Inflammatory macrophage (primary cell): ENCODE results near the gene DMXL1.
A peak's percentile ranks its signal among the peaks of the same experiment; 100 is the strongest.
"Not testable (repeated sequence)": the region's sequence is repeated elsewhere in the genome, so short reads cannot be mapped to it uniquely, and the experiment has no call there.

Experiments
- DNase-seq, 2 donors: peaks; one replicate each; pipeline ENCODE4 v3.0.0-alpha.2; 2020 to 2022

DMXL1 gene

DNA sequence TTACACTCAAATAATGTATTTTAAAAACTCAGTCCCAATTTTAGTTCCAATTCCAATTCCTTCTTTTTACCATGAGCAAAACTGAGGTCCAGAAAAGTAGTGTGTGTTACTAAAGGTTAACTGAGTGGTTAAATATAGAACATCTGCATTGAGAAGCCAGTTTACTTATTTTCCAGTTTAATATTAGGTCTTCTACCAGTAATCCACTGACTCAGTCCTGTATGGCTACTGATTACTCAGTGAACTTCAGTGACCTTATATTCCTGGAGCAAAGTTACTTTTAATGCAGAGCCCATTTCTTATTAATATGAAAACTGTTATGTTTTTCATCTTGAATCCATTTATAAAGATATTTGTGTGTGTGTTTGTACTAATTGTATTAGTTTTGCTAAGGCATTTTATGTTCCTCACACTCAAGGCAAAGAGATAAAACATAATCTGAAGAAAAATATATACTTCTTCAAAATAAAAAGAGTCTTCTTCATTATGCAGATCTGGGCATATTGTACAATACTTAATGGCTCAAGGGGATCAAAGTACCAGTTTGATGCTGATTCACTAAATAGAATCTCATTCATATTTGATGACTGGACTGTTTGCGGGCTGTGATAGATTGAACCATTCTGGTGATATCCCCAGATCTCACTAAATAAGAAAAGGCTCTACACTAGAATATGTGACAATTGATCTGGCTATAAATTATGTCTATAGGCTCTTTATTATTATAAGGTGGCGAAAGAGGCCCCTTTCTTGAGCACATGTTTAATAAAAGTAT, 60.8 kb downstream of the DMXL1 start:
- no peak for DNase-seq

DNA sequence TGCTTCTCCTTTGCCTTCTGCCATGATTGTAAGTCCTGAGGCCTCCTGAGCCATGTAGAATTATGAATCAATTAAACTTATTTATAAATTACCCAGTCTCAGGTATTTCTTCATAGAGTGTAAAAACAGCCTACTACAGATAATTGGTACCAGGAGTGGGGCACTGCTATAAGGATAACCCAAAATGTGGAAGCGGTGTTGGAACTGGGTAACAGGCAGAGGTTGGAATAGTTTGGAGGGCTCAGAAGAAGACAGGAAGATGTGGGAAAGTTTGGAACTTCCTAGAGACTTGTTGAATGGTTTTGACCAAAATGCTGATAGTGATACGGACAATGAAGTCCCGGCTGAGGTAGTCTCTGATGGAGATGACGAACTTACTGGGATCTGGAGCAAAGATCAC, 64.9 kb downstream of the DMXL1 start:
- not testable (repeated sequence) for DNase-seq

DNA sequence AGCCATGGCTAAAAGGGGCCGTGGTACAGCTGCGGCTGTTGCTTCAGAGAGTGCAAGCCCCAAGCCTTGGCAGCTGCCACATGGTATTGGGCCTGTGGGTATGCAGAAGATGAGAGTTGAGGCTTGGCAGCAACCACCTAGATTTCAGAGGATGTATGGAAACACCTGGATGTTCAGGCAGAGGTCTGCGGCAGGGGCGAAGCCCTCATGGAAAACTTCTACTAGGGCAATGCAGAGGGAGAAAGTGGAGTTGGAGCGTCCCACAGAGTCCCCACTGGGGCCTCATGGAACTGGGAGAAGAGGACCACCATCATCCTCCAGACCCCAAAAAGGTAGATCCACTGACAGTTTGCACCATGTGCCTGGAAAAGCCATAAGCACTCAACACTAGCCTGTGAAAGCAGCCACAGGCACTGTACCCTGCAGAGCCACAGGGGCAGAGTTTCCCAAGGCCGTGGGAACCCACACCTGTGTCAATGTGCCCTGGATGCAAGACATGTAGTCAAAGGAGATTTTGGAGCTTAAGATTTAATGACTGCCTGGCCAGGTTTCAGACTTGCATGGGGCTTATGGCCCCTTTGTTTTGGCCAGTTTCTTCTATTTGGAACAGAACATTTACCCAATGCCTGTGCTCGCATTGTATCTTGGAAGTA, 65.9 kb downstream of the DMXL1 start:
- DNase-seq: no peak

DNA sequence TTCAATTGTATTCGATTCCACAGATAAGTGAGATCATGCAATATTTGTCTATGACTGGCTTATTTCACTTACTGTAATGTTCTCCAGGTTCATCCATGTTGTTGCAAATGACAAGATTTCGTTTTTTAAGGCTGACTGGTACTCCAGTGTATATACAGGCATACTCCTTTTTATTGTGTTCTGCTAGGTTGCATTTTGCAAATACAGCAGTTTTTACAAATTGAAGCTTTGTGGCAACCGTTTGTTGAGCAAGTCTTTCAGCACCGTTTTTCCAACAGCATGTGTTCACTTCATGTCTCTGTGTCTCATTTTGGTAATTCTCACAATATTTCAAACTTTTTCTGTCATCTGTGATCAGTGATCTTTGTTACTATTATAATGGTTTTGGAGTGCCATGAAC, 82.7 kb downstream of the DMXL1 start:
- DNase-seq: no peak

DNA sequence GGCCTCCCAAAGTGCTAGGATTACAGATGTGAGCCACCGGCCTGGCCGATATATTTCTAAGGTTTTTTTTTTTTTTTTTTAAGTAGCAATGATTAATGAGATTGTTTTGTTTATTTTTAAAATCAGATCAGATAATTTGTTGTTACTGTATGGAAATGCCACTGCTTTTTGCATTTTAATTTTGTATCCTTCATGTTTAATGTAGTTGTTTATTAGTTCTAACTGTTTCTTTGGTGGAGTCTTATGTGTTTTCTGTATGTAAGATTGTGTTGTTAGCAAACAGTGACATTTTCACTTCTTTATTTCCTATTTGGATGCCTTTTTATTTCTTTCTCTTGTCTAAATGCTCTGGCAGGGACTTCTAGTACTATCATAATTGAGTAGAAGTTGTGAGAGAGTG, 87.3 kb downstream of the DMXL1 start:
- no peak for DNase-seq

DNA sequence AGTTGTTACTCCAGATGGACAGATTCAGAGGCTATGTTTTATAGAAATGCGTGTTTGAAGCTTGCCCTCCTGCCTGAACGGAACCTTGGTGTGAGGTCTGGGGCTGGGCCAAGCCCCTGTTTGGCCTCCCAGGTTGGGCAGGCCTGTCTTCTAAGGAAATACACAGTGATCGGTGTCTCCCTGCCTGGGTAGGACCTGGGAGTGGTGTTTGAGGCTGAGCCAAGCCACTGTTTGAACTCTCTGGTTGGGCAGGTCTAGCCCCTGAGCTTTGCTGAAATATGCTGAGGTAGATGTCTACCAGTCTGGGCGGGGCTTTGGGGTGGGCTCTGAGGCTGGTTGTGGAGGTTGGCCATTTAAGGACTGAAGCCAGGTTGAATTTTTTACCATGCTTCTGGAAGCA, 90.5 kb downstream of the DMXL1 start:
- no peak for DNase-seq

DNA sequence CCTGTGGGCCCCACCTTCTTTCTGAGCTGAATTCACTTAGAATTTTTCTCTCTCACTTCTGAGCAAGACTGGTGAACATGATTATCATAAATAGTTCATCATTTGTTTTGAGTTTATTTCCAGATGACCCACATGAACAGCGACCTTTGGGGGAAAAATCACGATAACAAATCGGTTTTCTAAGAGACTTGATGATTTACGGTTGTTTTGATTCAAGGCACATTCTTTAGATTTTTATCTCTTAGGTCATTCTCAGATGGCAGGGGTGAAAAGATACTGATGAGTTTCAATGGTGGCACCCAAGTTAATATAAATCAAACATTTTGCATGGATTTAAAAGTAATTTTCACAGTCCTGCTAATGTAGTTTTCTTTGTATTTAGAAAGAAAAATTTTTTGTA, 95.1 kb downstream of the DMXL1 start:
- no peak for DNase-seq

DNA sequence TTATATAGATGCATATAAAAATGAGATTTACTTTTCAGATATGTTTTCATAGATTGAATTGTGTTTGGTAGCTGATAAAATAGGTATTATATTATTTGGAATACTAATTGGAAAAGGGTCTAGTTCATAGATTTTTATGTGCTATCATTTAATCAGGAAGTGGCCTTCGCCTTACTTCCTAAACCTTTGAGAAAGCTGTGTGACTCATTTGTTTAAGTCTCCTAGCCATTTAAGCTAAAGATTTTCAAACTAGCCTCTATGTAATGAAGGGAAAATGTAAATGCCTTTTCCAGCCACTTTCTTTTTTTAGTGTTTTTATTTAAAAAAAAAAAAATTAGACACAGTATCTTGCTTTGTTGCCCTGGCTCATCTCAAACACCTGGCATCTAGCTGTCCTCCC, 97.5 kb downstream of the DMXL1 start:
- DNase-seq: peak; percentile 1 to 18

DNA sequence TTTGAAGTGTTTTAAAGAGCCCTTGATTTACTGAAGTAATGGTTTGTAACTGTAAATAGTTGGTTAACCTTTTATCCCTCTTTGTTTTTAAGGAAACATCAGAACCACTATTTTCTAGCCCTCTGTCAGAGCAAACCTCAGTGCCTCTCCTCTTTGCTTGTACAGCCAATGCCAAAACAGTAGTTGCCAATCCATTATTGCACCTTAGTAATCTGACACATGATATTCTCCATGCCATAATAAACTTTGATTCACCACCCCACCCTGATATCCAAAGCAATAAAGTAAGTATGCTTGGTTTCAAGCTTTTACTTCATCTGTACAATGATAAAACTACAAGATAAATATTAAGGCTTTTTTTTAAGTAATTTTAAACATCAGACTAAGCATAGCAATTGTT, 100.8 kb downstream of the DMXL1 start:
- no peak for DNase-seq

DNA sequence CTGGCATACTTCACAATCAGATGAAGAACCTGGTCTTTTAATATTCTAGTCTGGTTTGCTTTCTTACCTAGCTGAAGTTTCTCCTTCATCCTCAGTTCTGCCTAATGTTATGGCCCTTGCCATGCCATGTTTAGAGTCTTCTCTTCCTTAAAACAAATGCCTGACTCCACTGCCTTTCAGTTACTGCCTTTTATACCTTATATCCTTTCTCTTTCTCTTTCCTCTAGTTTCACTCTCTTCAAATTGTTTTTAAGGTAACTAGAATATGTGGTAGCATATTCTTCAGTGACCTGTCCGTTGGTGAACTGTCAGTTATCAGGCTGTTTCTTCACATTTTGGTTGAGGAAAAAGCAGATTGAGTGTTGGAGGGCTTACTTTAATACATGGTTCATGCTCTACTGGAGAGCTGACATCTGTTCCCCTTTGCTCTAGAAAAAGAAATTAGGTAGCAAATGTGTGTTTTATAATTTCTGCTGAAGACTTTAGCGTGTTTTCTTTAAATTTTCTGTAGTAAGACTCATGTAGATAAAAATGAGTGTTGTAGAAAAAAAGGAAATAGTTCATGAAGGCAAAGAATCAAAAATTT, 103.8 kb downstream of the DMXL1 start:
- no peak for DNase-seq

DNA sequence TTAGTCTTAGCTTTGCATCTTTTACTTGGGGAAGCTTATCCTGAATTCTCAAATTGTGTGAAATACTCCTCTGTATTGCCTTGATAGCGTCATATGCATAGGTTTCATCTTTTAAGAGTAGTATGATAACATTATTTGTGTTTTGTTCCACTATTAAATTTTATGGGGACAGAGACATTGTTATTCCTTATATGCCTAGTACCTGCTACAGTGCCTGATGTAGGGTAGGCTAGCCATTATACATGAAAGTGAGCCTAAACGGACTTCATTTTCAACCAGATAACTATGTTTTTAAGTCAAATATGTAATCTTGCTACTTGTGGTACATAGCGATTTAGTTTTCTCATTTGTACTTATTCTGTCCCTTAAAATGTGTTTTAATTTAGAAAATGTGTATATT, 105.9 kb downstream of the DMXL1 start:
- DNase-seq: no peak

DNA sequence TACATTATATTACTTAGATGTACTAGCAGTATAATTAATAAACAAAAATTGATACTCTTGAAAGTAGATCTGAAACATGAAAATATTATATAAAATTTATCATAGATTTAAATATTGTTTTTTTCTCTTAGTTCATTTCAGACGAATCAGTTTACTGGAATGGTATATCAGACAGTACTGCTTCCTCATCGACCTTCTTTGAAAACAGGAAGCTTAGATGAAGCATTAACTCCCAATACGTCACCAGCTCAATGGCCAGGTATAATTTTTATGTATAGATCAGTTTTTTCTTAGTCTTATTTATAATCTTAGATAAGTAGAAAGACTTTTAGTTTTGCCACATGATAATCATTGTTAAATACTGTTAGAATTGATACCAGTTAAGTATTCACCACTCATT, 106.3 kb downstream of the DMXL1 start:
- no peak for DNase-seq

DNA sequence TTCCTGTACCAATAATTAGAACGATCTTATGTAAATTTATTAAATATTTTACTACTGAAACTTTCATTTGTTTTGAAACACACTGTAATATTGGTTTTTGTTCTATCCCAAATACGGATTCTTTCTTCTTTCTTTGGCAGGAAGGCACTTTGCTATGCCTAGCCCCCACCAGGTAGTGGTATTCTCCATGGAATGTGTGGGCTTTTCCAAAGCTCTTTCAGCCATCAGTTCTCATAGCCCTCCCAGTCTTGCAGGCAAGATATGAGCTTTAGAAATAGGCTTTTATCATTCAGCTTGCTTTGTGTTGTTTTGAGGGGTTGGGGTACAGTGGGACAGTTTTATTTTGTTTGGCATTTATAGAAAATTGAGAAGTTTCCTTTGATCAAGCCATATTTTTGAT, 107.5 kb downstream of the DMXL1 start:
- no peak for DNase-seq

DNA sequence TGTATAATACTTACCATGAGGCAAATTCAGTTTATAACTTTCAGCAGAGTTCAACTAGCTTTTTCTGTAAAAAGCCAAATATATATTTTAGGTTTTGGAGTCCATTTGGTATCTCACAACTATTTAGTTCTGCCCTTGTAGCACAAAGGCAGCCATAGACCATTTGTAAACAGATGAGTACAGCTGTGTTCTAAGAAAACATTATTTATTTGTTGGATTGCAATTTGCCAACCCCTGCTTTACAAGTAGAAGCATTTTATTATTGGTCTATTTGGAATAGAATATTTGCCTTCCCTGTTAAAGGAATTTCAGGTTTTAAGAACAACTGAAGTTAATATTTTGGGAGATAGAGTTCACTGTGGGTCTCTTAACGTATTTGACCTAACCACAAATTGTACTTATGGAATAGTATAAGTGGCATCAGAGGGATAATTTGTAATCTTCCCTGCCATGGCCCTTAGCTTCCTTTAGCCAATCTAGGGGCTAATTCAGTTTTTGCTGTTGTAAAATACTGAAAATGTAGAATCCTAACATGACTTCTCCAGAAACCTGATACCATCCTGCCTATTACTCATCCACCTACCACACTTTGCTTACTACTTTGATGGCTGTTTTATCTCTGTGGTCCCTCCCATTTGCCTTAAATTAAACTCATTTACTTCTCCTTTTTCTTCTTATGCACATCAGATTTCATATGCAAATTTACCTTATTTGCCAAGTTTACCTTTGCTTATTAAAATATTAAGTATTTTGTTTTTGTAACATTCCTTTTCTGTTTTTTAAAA, 109.2 kb downstream of the DMXL1 start:
- DNase-seq: no peak

DNA sequence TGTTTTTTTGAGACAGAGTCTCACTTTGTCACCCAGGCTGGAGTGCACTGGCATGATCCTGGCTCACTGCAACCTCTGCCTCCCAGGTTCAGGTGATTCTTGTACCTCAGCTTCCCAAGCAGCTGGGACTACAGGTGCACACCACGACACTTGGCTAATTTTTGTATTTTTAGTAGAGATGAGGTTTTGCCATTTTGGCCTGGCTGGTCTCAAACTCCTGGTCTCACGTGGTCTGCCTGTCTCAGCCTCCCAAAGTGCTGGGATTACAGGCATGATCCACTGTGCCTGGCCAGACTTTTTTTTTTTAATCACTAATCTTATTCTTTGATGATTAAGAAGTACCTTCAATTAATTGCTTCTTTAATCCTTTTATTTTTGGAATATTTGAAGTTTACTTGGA, 114.6 kb downstream of the DMXL1 start:
- not testable (repeated sequence) for DNase-seq

DNA sequence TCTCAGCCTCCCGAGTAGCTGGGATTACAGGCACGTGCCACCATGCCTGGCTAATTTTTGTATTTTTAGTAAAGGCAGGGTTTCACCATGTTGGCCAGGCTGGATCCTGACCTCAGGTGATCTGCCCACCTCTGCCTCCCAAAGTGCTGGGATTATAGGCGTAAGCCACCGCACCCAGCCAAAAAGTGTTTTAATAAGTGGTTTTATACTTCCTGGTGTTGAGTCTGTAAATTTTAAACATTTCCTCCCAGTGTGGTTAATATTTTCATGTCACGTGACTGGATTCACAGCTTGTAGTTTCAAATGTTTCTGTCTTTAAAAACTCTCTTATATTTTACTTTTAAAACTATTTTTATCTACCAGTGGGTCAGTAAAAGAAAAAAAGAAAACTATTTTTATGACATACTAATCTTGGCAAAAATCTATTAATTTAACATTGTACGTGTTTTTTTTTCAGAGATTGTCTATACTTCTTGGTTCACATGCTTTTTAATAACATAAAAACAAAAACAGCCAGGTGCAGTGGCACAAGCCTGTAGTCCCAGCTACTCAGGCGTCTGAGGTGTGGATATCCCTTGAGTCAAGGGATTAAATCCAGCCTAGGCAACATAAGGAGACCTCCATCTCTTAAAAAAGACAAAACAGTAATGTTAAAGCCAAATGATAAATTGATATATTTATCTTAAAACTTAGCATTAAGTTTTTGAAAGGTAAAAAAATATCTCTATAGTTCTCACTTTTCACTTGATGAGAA, 117.1 kb downstream of the DMXL1 start:
- no peak for DNase-seq

DNA sequence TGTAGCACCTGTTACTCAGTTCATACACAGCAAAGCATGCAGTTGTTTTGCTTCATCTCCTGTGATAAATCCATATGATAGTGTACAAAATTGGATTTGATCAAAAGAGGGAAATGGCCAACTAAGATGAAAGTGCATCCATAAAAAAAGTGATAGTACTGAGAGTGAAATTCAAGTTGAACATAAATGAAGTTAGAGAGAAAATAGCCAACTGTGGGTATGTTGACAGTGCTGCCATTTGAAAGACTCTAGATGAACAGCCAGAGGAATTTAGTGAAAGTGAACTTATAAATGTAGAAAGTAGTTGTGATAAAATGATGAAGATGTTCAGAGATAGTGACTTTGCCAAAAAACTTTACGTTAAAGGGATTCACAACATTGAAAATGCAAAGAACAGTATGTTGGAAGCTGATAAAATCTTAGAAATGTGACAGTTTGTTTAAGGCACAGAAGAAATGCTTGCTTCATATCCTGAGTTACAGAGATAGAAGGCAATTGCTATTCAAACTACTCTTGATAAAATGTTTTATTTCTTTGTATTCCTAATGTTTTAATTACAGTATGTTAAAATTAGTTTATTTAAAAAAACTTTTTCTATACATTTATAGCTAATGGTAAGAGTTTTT, 119.7 kb downstream of the DMXL1 start:
- DNase-seq: no peak

DNA sequence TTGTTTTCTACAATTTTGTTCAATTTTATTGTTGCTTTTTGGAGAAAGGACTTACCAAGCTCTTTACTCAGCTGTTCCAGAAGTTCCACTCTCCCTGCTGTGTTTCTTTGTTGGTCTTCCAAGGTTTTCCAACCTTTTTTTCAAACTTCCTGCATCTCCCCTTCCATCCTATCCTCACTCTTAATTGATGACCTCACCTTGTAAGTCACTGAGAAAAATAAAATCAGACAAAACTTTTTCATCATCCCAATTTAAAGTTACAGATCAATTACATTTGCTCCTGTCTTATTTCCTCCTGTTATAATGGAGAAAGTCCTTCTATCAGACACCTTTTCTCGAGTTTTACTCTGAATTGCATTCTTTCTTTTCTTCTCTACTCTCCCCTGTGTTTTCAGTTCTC, 121.1 kb downstream of the DMXL1 start:
- no peak for DNase-seq

DNA sequence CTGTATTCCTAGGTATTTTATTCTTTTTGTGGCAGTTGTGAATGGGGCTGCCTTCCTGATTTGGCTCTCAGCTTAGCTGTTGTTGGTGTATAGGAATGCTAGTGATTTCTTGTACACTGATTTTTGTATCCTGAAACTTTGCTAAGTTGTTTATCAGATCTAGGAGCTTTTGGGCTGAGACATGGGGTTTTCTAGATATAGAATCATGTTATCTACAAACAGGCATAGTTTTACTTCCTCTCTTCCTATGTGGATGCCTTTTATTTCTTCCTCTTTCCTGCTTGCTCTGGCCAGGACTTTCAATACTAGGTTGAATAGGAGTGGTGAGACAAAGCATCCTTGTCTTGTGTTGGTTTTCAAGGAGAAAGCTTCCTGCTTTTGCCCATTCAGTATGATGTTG, 129.9 kb downstream of the DMXL1 start:
- peak; percentile 2 to 24 for DNase-seq

DNA sequence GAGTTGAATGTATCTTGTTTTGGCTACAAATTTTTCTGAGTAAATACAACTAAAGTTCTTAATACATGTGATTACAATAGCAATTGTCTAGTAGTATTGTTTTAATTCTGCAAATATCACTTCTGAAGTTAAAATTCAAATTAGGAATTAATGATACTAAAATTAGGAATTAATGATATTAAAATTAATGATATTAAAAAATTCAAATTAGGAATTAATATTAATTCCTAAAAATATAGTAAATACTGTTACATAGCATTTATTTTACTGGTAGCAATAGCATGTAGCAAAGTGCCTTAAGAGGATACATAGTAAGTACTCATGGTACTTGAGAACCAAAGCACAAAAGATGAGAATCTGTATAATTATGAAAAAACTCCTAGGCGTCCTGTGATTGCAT, 136.2 kb downstream of the DMXL1 start:
- DNase-seq: no peak

DNA sequence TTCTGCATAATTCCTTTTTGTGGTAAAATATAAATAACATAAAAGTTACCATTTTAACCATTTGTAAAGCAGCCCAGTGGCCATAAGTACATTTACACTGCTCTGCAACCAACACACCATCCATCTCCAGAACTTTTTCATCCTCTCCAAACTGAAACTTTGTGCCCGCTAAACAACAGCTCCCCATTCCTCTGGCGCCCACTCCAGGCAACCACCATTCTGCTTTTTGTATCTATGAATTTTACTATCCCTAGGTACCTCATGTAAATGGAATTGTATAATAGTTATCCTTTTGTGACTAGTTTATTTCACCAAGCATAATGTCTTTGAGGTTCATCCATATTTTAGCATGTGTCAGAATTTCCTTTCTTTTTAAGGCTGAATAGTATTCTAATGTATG, 141.1 kb downstream of the DMXL1 start:
- no peak for DNase-seq

DNA sequence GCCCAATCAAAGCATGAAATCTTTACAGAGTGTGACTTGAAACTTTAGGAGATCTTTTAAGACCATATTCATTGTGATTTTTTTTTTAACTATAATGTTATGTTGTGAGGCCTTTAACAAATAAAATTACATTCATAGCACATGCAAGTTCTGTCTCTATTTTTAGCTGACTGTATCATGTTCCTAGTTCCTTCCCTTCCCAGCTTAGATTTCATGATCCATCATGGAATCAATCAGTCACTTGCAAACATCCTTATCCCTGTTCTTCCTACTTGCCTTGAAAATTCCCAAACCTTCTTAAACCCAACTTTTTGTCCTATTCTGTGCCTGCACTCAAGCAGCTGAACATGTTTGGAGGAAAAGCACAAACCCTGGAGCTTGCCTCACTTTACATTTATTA, 141.8 kb downstream of the DMXL1 start:
- DNase-seq: no peak
